DMS53 treated with DMSO at 0.1 percent for 48 hours (cell line): ENCODE measurements around the gene OSBPL1A.

Experiments used
- DNase-seq: peaks from one replicate; lab custom pipeline; 2025; ENCODE audit not compliant: unreplicated experiment; lab: John Stamatoyannopoulos, UW

Gene OSBPL1A

DNA sequence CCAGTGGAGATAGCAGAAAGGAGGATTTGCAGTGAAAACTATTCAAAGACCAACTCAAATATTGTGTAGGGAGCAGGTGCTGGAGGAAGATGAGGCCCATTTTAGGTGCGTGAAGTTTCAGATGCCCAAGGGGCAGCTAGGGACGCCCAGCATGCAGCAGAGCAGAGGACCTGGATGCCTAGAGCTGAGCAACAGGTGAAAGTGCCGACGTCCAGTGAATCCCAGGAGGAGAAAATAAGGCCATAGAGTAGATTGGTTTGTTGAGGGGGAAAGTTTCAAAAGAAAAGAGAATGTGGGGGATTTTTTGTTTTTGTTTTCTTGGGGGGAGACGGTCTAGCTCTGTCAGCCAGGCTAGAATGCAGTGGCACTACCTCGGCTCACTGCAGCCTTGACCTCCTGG is 53.1 kb downstream of the OSBPL1A start:
- no peak for DNase-seq

DNA sequence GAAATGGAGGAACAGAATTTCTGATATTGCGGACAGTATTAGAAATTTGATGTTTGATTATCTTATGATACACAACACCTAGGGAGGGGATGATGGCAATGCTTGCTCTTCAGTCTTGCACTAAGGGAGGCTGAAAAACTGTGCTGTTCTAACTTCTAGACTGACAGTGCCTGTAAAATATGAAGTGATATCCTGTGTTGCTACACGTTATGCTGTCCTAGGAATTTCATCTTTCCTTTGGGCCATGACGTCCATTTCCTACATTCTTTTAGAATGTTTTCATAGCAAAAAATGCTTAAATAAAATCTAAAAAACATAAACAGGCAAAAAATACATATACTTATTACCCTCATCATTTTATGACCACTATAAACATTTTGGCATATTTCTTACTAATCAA is 55.3 kb downstream of the OSBPL1A start:
- no peak for DNase-seq

DNA sequence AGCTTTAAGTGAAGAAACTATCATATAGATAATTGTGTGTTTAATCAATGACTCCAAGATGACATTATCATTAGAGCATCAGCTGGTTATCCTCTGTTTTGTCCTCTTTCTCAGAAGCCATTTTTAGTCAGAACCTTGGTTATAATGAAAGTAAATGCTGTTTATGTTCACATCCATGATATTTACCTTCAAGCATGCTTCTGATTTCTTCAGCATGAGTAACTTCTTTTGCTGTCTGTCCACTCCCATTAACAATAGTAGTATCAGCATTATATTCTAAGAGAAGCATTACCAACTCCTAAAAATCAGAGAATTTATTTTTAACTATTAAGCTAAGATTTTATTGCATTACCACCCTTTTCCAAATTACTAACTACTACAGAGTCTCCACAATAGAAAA is 56.3 kb downstream of the OSBPL1A start:
- DNase-seq, result no peak

DNA sequence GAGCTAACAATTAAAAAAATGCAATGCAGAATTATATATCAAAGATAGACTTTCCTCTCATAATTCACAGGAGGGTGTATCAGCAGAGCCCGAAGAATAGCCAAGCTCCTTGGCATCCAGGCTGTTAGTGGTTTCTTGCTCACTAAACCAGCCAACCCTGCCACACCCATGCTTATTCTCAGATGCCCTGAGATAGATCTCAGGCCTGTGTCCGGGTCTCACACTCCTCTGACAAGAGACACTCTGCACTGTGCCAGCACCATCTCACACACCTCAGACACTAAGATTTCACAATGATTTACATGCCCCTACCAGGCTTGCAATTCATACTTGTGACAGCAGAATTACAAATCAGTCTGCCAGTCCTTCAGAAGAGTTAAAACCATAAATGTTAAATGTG is 64.5 kb downstream of the OSBPL1A start:
- DNase-seq, result no peak

DNA sequence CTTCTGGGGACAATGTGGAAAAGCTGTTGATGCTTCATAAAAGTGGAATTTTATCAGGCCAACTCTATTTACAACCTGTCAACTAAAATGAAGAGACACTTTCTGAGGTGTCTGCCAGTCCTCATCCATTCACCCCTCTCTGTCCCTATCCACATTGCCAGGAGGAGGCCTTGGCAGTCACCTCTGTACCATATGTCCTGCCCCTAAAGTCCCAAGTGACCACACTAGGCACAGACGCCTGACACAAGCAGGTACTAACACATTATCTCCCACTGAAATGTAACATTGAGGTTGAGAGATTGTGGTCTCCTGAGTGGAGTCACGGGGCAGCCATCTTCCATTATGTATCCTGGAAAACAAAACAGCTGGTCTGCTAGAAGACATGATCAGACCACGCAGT is 71.4 kb downstream of the OSBPL1A start:
- DNase-seq, result no peak

DNA sequence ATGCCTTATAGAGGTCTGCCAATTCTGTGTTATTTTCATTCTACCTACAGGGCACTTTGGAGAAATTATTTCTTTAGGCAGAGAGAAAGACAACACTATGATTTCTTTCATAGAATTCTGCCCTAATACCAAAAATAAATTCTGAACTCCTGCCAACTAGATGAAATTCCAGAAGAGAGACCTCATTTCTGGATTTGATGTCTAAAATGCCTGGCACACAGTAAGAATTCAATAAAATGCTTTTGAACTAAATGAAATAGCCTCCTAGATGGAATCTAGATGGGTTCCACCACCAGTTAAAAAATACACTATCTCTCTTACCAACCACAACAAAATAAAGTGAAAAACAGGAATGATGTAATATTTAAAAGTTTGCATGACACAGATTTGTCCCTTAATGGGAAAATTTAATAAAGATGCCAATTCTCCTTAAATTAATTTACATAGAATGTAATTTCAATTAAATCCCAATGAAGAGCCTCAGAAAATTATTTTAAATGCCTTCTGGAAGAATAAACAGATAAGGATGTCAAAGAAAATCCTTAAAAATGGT is 75.0 kb downstream of the OSBPL1A start:
- DNase-seq, result no peak

DNA sequence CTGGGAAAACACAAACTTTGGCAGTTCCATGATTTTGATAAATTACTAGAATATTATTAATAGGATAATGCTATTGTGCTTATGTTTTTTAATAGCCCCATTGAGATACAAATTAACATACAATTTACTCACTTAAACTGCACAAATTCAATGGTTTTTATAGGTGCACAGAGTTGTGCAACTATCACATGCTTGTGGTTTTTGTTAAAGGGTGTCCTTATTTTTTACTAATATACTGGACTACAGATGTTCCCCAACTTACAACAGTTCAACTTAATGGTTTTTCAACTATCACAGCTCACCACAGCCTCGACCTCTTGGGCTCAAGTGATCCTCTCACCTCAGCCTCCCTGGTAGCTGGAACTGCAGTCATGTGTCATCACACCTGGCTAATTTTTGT is 76.6 kb downstream of the OSBPL1A start:
- no peak for DNase-seq

DNA sequence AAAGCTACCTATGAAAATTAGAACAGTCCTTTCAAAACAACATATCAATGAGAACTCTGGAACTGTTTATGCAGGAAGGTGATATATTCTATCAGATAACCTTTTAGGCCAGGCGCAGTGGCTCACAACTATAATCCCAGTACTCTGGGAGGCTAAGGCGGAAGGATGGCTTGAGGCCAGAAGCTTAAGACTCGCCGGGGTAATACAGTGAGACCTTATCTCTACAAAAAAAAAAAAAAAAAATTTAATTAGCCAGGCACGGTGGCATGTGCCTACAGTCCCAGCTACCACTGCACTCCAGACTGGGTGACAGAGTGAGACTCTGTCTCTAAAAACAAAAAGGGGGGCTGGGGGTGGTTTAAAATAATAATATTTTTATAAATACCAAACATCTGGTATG is 77.9 kb downstream of the OSBPL1A start:
- no peak for DNase-seq

DNA sequence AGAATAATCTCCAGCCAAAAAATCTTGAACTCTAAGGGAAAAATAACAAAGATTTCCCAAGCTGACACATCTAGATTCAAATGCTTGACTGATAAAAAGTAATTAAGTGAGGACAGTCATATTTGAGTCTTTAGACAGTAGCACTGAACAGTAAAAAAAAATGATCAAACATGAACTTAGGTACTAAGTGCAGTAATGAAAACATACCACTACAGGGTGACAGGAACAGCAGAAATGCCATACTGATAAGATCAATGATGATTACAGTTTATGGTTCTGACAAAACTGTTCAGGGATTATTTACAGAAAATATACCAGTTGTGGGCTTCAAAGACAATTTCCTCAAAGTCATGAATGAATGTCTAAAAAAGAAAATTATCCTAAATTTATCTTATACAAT is 80.3 kb downstream of the OSBPL1A start:
- DNase-seq, result no peak

DNA sequence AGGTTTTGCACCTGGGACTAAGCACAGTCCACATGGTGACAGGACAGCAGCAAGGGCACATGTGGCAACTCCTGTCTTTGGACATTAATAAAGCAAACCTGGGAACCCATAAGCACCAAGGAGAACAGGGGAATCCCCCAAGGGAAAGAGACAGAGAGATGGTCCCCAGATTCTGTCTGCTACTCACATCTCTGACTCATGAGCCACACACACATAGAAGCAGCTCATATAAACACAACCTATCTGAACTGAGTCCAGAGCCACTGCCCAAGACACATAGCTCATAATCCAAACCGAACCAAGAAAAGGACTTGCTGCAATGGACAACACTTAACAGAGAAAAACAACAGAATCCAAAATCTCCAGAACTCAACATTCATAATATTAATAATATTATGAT is 82.5 kb downstream of the OSBPL1A start:
- DNase-seq, result no peak

DNA sequence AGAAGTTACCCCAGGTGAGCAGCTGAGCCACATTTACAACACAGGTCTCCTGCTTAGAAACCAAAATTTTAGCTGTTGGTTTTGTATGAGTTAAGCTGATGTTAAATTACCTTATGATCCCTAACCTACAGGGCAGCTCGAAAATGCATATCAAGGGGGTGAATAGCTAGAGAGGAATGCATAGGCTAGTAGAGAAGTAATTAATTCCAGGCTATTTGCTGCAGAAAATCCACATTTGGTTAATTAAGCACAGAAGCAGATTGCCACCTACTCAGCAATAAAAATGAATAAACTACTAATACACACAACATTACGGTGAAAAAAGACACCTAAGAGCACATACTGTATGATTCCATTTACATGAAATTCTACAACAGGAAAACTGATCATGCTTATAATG is 91.4 kb downstream of the OSBPL1A start:
- DNase-seq, result no peak

DNA sequence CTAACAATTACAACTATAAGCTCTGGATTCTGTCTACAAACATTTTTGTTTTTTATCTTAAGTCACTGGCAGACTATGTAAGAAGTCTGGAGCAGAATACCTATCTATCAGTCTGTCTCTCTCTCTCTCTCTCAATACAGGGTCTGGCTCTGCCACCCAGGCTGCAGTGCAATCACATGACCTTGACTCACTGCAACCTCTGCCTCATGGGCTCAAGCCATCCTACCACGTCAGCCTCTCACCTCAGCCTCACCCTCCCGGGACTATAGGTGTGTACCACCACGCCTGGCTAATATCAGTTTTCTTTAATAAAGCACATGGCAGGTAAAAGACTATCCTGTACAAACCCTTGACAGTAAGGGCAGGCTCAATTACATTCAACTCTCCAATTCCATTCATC is 96.9 kb downstream of the OSBPL1A start:
- no peak for DNase-seq

DNA sequence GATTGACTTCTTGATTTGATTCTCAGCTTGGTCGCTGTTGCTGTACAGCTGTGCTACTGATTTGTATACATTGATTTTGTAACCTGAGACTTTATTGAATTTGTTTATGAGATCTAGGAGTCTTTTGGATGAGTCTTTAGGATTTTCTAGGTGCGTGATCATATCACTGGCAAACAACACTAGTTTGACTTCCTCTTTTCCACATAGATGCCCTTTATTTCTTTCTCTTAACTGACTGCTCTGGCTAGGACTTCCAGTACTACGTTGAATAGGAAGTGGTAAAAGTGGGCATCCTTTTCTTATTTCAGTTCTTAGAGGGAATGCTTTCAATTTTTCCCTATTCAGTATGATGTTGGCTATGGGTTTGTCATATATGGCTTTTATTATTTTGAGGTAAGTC is 101.3 kb downstream of the OSBPL1A start:
- DNase-seq, result no peak

DNA sequence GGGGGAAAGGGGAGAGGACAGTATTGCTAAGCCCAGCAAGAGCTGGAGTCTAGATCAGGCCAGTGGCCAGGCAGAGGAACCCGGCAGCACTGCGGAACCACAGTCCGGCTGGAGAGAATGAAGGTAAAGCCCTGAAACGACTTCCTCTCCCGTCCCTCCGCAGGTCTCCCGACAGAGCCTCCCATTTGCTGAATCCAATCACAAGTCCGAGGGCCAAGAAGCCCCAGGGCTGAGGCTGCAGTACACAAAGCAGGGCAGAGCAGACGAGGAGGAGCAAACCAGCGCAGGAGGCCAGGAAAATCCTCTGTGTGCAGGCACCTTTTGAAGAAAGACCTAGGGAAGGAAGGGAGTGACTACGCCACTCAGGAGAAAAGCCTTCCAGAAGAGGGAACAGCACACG is 104.4 kb downstream of the OSBPL1A start:
- DNase-seq, result no peak

DNA sequence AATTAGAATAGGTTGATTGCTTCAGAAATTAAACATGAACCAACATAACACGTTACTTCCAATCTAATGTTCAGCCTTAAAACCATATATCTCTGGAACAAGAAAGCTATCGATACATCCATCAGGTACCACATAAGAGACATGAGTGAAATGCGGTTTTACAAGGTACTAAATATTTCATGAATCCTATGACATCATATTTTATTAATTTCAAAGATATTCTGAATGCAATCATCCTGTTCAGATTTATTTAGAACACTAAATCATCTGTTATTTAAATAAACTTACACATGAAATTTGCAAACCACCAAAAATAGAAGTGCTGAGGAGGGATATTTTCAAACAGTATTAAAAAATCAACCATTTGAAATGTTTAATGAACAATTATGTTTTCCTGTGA is 119.0 kb downstream of the OSBPL1A start:
- DNase-seq, result no peak

DNA sequence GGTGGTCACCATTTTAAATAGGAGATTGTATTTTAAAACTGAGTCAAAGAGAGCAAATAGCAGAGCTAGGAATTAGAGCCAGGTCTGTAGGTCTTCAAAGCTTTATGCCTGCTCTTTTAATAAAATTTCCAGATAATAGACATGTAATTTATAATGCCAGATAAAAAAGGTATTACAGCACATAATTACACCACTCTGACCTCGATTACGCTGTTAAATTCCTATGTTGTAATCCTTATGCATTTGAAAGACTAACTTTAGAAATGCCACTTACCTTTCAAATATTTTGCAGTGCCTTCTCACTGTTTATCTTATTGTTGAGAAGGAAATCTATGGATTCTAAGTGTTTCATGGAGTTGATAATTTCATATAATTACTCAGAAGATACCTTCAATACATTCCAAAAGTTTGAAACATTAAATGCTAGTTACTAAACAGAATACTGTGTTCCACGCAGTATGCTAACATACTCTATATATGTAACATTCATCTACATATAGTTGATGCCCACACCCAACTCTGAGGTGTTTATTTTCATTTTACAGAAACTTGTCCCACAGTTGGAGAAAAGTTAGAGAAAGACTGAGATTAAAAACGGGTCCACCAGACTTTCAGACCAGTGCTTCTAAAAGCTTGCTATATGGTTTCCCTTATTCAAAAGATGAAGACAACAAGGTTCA is 120.0 kb downstream of the OSBPL1A start:
- DNase-seq, result no peak

DNA sequence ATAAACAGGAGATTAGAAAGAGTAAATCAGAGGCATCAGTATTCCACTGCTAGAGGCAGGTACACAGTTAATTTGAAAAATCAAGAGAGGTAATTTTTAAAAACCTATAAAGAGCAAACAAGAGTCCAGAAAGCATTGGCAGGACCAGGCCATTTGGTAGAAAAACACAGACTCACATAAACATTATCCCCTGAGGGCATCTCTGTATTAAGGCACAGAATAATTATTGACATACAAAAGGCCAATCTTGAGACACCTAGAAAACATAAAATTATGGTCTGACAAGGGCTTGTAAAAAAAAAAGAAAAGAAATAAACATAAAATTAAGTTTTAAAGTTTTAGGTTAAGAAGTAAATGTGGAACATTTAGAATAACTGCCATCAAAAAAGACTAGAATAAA is 120.6 kb downstream of the OSBPL1A start:
- no peak for DNase-seq

DNA sequence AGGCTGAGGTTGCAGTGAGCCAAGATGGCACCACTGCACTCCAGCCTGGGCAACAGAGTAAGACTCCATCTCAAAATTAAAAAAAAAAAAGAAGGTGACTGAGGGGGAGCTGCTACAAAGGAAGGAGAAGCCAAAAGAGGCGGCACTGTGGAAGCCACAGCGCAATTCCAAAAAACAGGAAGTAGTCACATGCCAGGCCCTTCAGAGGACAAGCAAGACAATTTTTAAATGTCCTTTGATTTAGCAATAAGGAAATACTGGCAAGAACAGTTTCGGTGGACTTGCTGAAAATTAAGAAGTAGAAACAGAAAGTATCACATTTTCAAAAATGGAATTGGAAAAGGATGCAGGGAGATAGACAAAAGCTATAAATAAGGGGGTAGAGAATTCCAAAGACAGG is 122.8 kb downstream of the OSBPL1A start:
- no peak for DNase-seq

DNA sequence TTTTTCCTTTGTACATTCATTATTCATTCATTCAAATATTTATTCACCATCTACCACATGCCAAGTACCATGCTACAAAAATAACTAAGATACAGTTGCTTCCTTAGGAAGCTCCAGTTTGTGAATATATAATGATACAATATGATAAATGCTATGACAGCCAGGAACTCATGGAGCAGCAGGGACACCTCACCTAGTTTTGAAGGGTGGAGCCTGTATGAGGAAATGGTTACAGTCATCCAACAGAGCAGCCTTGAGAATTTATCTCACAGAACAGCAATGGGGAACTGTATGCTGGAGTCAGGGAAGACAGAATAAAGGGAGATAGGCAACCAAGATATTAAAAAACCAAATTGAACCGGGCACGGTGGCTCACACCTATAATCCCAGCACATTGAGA is 124.0 kb downstream of the OSBPL1A start:
- DNase-seq, result no peak

DNA sequence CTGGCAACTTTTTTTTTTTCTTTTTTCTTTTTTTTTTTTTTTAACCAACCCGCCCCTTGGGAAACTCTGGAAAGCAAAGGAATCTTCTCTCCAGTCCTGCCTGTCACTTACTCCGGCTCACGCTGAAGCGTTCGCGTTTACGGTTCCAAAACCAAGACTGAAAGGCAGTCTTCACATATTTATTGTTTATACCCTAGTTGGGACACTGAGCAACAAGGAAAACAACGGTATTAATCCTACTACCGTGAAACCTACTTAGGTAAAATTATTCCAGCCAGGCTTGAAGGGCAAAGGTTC is 125.4 kb downstream of the OSBPL1A start:
- no peak for DNase-seq

DNA sequence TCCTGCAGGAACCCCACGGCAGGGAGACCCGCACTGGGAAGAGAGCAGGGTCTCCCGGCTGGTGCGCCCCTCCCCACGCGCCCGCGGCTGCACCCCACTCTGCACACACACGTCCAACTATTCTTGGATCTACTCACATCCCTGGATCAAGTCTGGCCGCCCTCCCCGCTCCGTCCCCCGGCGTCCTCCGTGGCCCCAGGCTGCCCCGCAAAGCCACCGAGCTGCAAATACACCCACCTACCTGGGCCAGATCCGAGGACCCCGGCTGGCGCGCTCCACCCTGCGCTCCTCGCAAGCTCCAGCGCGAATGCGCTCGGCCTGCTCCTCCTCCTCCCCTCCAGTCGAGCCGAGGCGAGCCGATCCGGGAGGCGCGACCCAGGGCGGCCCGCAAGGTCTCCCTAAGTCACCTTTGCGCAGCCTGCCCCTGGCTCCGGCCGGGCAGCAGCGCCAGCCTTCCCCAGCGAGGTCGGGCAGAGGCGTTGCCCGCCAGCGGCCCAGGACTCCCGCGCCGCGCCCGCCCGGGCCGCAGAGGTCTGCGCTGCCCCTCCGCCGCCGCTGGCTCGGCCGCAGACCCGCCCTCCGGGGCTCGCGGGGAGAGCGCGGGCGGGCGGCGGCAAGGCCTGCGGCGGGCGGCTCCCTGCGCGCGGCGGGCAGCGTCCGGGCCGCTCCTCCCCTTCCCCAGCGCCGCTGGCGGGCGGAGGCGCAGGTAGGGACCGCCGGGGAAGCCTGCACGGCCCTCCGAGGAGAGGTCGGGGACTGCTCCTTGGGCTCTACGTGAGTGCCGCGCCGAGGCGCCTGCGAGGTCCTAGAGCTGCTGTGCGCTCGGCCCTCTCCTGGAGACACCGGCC is 126.0 kb downstream of the OSBPL1A start:
- peak; percentile 39 for DNase-seq

DNA sequence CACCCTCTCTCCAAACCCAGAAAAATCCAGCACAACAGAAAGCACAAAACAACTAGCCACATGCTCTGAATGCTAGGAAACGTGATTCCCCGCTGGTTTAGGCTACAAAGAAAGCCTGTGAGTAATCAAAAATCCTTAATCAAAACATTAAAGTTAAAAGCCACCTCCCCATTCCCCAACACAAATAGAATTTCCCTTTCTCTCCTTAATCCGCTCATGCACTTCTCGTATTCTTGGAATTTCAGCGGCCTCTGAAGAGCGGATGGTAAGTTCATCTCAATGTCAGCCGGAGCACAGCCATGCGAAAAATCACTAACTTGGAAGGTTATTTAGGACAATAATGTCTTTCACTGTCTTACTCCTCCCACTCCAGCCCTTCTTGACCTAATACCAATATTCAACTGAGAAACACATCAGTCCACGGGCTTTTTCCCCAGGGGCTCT is 126.7 kb downstream of the OSBPL1A start:
- no peak for DNase-seq
